KMS-11 (cell line): Measurements from ENCODE around the gene KRT79.

Experiments used
- H2AFZ ChIP-seq: fragments of 200-600 bp; sonication (generic); 2 replicates; pipeline ENCODE4 v1.6.1; 2016; ENCODE audit warnings: antibody characterized with exemption, mixed run types, low read depth
- H3K27ac ChIP-seq: fragments of 200-600 bp; sonication (generic); 2 replicates; pipeline ENCODE4 v1.6.1; 2016; ENCODE audit warnings: mild to moderate bottlenecking, mixed run types
- H3K27me3 ChIP-seq: fragments of 200-600 bp; sonication (generic); 2 replicates; pipeline ENCODE4 v1.6.1; 2017; ENCODE audit warnings: mild to moderate bottlenecking, low read depth, mixed run types, moderate library complexity; ENCODE audit not compliant: insufficient read depth
- H3K36me3 ChIP-seq: fragments of 200-600 bp; sonication (generic); 2 replicates; pipeline ENCODE4 v1.6.1; 2017; ENCODE audit warnings: mild to moderate bottlenecking, mixed run types; ENCODE audit not compliant: insufficient read depth
- H3K4me1 ChIP-seq: fragments of 200-600 bp; sonication (generic); 2 replicates; pipeline ENCODE4 v1.6.1; 2016; ENCODE audit warnings: mild to moderate bottlenecking, low read depth, mixed run types; ENCODE audit not compliant: poor library complexity, severe bottlenecking
- H3K4me2 ChIP-seq: fragments of 200-600 bp; sonication (generic); 2 replicates; pipeline ENCODE4 v1.7.0; 2016; ENCODE audit warnings: mild to moderate bottlenecking, mixed run types
- H3K4me3 ChIP-seq: fragments of 200-600 bp; sonication (generic); IDR thresholded peaks from 2 replicates; pipeline ENCODE4 v1.6.1; 2017; ENCODE audit warnings: low read depth, low read length, mixed read lengths; ENCODE audit not compliant: insufficient read depth
- H3K79me2 ChIP-seq: fragments of 200-600 bp; sonication (generic); 2 replicates; pipeline ENCODE4 v1.6.1; 2016; ENCODE audit warnings: low read depth, mixed run types; ENCODE audit not compliant: insufficient read depth
- H3K9ac ChIP-seq: fragments of 200-600 bp; sonication (generic); 2 replicates; pipeline ENCODE4 v1.6.1; 2016; ENCODE audit warnings: mild to moderate bottlenecking, mixed run types
- H4K20me1 ChIP-seq: fragments of 200-600 bp; sonication (generic); 2 replicates; pipeline ENCODE4 v1.6.1; 2016; ENCODE audit warnings: mild to moderate bottlenecking, mixed run types; ENCODE audit not compliant: insufficient read depth
- TF ChIP-seq, protein P1 (sequence below): fragments of 200-600 bp; sonication (generic); conservative IDR thresholded peaks from 2 replicates; pipeline ENCODE4 v1.6.1; 2017; ENCODE audit warnings: low read depth, mild to moderate bottlenecking, antibody characterized with exemption, low read length, moderate library complexity, mixed read lengths

The KRT79 gene

DNA sequence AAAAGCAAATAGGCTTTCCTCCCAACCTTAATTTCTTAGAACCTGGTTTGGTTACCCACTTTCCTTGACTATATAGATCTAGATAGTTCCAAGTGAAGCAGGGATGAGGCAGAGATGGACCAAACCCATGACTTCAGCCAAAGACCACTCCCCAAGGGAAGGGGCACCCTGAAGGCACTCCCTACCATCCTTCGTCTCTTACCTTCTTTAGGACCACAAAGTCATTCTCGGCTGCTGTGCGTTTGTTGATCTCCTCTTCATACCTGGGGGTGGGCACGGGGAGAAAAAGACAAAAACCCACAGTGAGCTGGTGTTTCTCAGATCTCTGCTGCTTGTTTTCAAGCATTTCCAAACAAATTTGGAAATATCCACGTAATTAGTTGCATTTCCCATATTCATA lies 23.6 kb downstream of the KRT79 start:
- no peak overlapping the region for H3K9ac ChIP-seq
- no peaks in the 10 kb centered on the region for H3K36me3 ChIP-seq
- no peak overlapping the region for H3K27ac ChIP-seq
- TF ChIP-seq, protein P1, sequence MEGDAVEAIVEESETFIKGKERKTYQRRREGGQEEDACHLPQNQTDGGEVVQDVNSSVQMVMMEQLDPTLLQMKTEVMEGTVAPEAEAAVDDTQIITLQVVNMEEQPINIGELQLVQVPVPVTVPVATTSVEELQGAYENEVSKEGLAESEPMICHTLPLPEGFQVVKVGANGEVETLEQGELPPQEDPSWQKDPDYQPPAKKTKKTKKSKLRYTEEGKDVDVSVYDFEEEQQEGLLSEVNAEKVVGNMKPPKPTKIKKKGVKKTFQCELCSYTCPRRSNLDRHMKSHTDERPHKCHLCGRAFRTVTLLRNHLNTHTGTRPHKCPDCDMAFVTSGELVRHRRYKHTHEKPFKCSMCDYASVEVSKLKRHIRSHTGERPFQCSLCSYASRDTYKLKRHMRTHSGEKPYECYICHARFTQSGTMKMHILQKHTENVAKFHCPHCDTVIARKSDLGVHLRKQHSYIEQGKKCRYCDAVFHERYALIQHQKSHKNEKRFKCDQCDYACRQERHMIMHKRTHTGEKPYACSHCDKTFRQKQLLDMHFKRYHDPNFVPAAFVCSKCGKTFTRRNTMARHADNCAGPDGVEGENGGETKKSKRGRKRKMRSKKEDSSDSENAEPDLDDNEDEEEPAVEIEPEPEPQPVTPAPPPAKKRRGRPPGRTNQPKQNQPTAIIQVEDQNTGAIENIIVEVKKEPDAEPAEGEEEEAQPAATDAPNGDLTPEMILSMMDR: no peak
- H2AFZ ChIP-seq: no peak overlapping the region
- H3K4me1 ChIP-seq: no peaks in the 10 kb centered on the region
- H3K4me3 ChIP-seq: no peak overlapping the region
- no peaks in the 10 kb centered on the region for H4K20me1 ChIP-seq
- H3K27me3 ChIP-seq: peaks cover 31% of the 10 kb centered on the region
- H3K4me2 ChIP-seq: no peak overlapping the region
- no peaks in the 10 kb centered on the region for H3K79me2 ChIP-seq

- H4K20me1 ChIP-seq: no peaks in the 10 kb centered on the region
- no peak overlapping the region for H3K4me2 ChIP-seq
- H3K27me3 ChIP-seq: peaks cover 19% of the 10 kb centered on the region
- no peak overlapping the region for H3K27ac ChIP-seq
- H3K4me1 ChIP-seq: no peaks in the 10 kb centered on the region
- H2AFZ ChIP-seq: no peak overlapping the region
- no peaks in the 10 kb centered on the region for H3K36me3 ChIP-seq
- no peak overlapping the region for H3K9ac ChIP-seq
- TF ChIP-seq, protein P1: no peak
- H3K79me2 ChIP-seq: no peaks in the 10 kb centered on the region
- H3K4me3 ChIP-seq: no peak overlapping the region
Observed at GRCh38 chr12:52809166-52809565, 24.9 kb downstream of the KRT79 start.

- Histone ChIP-seq H3K27me3 (peaks cover 16% of the 10 kb centered on the region), H3K4me1 (no peaks in the 10 kb centered on the region), H4K20me1 (no peaks in the 10 kb centered on the region), H3K79me2 (no peaks in the 10 kb centered on the region), H3K27ac (no peak overlapping the region), H3K9ac (no peak overlapping the region), H3K36me3 (no peaks in the 10 kb centered on the region), H2AFZ (no peak overlapping the region), H3K4me3 (no peak overlapping the region), H3K4me2 (no peak overlapping the region)
- TF ChIP-seq, protein P1: no peak
Observed at GRCh38 chr12:52808573-52809160, 25.4 kb downstream of the KRT79 start.

GRCh38 chr12:52807544-52808470 lies 26.3 kb downstream of the KRT79 start:
- TF ChIP-seq, protein P1: no peak
- H2AFZ ChIP-seq: no peak overlapping the region
- no peak overlapping the region for H3K27ac ChIP-seq
- H3K4me1 ChIP-seq: no peaks in the 10 kb centered on the region
- H3K79me2 ChIP-seq: no peaks in the 10 kb centered on the region
- H3K4me2 ChIP-seq: no peak overlapping the region
- H3K36me3 ChIP-seq: no peaks in the 10 kb centered on the region
- no peaks in the 10 kb centered on the region for H4K20me1 ChIP-seq
- peaks cover 12% of the 10 kb centered on the region; the same call in 1 of the 2 replicates for H3K27me3 ChIP-seq
- no peak overlapping the region for H3K9ac ChIP-seq
- H3K4me3 ChIP-seq: no peak overlapping the region
